ENCODE data around the gene SELENON.

The SELENON gene

GRCh38 chr1:25757151-25757845 lies 42.7 kb upstream of the SELENON start:
- H3K27me3 ChIP-seq, result no peaks in the 10 kb centered on the region
- H3K4me3 ChIP-seq, result no peak overlapping the region
- TF ChIP-seq CTCF (IDR thresholded peaks at IDR 0.05), result no peak
- intact Hi-C loops (cut with DNase I; ENCODE audit: low total_unique reads), result no loop called here
- peaks cover 0 to 5% (median 0%) of the 10 kb centered on the region in 3 donors for H3K36me3 ChIP-seq
- H3K4me1 ChIP-seq, result no peaks in the 10 kb centered on the region
- H3K27ac ChIP-seq, result no peak overlapping the region
- DNase-seq, result no peak
- H3K9me3 ChIP-seq, result no peaks in the 10 kb centered on the region

- Histone ChIP-seq H3K4me3 (no peak overlapping the region), H3K27me3 (no peaks in the 10 kb centered on the region), H3K27ac (no peak overlapping the region), H3K4me1 (no peaks in the 10 kb centered on the region), H3K9me3 (no peaks in the 10 kb centered on the region), H3K36me3 (peaks cover 0 to 5% (median 0%) of the 10 kb centered on the region in 3 donors)
- TF ChIP-seq CTCF (IDR thresholded peaks at IDR 0.05), result no peak
- intact Hi-C loops (cut with DNase I; ENCODE audit: low total_unique reads), result no loop called here
- DNase-seq, result no peak
Observed at GRCh38 chr1:25757846-25758185, 42.2 kb upstream of the SELENON start.

GRCh38 chr1:25758466-25759070 lies 41.4 kb upstream of the SELENON start:
- no peaks in the 10 kb centered on the region for H3K27me3 ChIP-seq
- H3K27ac ChIP-seq, result no peak overlapping the region
- intact Hi-C loops (cut with DNase I; ENCODE audit: low total_unique reads), result no loop called here
- peaks cover 0 to 6% (median 0%) of the 10 kb centered on the region in 3 donors for H3K36me3 ChIP-seq
- DNase-seq, result no peak
- no peaks in the 10 kb centered on the region for H3K9me3 ChIP-seq
- H3K4me3 ChIP-seq, result no peak overlapping the region
- H3K4me1 ChIP-seq, result no peaks in the 10 kb centered on the region
- TF ChIP-seq CTCF (IDR thresholded peaks at IDR 0.05), result no peak

- no peak for TF ChIP-seq CTCF (IDR thresholded peaks at IDR 0.05)
- DNase-seq, result no peak
- intact Hi-C loops (cut with DNase I; ENCODE audit: low total_unique reads), result no loop called here
- no peaks in the 10 kb centered on the region for H3K9me3 ChIP-seq
- peaks cover 0 to 10% (median 6%) of the 10 kb centered on the region in 3 donors for H3K36me3 ChIP-seq
- no peak overlapping the region for H3K27ac ChIP-seq
- H3K4me1 ChIP-seq, result peaks cover 0 to under 1% (median under 1%) of the 10 kb centered on the region in 4 donors
- H3K27me3 ChIP-seq, result no peaks in the 10 kb centered on the region
- no peak overlapping the region for H3K4me3 ChIP-seq
Observed at GRCh38 chr1:25760122-25760719, 39.8 kb upstream of the SELENON start.

GRCh38 chr1:25760871-25761270 lies 39.1 kb upstream of the SELENON start:
- Histone ChIP-seq H3K4me3 (no peak overlapping the region), H3K4me1 (peaks cover 0 to 7% (median 7%) of the 10 kb centered on the region in 4 donors), H3K27me3 (no peaks in the 10 kb centered on the region), H3K27ac (no peak overlapping the region), H3K36me3 (peaks cover 0 to 10% (median 6%) of the 10 kb centered on the region in 3 donors), H3K9me3 (no peaks in the 10 kb centered on the region)
- intact Hi-C loops (cut with DNase I; ENCODE audit: low total_unique reads), result no loop called here
- DNase-seq, result no peak
- no peak for TF ChIP-seq CTCF (IDR thresholded peaks at IDR 0.05)

Data from tibial artery (tissue), 4 donors.